ENCODE measurements around the gene ACYP1. TPM values are rescaled to one million over a fixed set of nuclear protein-coding genes. Genes with fewer than 3 reads are reported as not detected.
A peak's percentile ranks its signal among the peaks of the same experiment; 100 is the strongest.

ACYP1 gene
- total RNA-seq, 1 donor from 2014 or later = 66.1 TPM

- no peak for DNase-seq (ENCODE audit: low read depth)
- TF ChIP-seq, protein P1, sequence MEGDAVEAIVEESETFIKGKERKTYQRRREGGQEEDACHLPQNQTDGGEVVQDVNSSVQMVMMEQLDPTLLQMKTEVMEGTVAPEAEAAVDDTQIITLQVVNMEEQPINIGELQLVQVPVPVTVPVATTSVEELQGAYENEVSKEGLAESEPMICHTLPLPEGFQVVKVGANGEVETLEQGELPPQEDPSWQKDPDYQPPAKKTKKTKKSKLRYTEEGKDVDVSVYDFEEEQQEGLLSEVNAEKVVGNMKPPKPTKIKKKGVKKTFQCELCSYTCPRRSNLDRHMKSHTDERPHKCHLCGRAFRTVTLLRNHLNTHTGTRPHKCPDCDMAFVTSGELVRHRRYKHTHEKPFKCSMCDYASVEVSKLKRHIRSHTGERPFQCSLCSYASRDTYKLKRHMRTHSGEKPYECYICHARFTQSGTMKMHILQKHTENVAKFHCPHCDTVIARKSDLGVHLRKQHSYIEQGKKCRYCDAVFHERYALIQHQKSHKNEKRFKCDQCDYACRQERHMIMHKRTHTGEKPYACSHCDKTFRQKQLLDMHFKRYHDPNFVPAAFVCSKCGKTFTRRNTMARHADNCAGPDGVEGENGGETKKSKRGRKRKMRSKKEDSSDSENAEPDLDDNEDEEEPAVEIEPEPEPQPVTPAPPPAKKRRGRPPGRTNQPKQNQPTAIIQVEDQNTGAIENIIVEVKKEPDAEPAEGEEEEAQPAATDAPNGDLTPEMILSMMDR (conservative IDR thresholded peaks at IDR 0.05; ENCODE audit: low read depth, low read length) = no peak
- H3K4me3 ChIP-seq (ENCODE audit: low read depth, low read length) = no peak overlapping the region
Observed at GRCh38 chr14:75025876-75026275, 37.9 kb downstream of the ACYP1 start.

DNA sequence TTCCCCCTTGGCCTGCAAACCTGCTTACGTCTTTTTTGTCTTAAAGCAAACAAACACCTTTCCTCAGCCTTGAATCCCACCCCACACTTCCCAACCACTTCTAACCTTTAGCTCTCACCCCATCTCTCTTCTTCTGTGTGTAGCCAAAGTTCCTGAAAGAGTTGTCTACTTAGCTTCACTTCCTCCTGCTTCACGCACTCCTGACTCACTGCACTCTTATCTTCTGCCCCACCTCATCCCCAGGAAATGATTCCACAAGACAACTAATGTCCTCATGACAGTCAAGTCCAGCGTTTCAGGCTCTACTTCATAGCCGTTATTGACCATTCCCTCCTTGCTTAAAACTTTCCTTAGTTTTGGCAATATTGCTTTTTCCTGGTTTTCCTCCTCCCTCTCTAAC lies 38.7 kb downstream of the ACYP1 start:
- TF ChIP-seq, protein P1 (conservative IDR thresholded peaks at IDR 0.05; ENCODE audit: low read depth, low read length) = no peak
- H3K4me3 ChIP-seq (ENCODE audit: low read depth, low read length) = no peak overlapping the region
- DNase-seq (ENCODE audit: low read depth) = no peak

- TF ChIP-seq, protein P1 (conservative IDR thresholded peaks at IDR 0.05; ENCODE audit: low read depth, low read length) = no peak
- no peak overlapping the region for H3K4me3 ChIP-seq (ENCODE audit: low read depth, low read length)
- no peak for DNase-seq (ENCODE audit: low read depth)
Observed at GRCh38 chr14:75023108-75023507, 40.7 kb downstream of the ACYP1 start.

DNA sequence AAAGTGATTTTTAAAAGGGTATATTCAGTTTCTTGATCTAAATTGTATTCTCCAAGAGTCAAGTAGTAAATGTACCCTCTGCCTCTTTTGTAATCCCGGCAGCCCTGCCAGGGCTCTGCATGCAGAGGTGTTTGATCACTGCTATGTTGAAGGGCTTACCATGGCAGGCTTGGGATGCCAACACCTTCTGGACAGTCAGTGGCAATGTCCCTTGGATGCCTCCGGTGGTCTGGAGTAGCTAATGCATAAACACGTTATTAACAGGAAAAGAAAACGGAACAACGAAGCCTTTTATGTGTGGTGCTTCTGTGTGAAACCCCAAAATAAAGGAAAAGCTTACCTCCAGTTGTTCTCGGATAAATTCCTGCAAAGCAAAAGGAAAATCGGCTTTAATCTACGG lies 41.2 kb downstream of the ACYP1 start:
- no peak overlapping the region for H3K4me3 ChIP-seq (ENCODE audit: low read depth, low read length)
- TF ChIP-seq, protein P1 (conservative IDR thresholded peaks at IDR 0.05; ENCODE audit: low read depth, low read length) = peak; percentile 43
- DNase-seq (ENCODE audit: low read depth) = no peak

DNA sequence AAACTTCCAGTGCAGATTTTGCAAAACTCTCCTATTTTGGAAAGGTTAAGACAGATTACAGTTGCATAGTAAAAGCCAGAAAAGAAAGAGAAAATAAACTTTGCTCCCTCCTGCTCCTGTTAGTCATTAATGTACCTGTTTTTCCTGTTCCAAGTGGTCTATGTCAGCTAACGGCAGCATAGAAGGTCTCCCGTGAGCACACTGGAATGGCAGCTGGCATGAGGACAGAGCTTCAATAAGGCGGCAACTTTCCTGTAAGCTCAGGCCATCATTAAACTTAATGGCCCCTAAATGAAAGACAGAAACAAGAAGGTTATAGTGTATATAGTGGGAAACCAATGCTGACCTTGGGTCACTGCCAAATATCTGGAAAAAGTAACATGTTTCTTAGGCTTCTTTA lies 45.1 kb downstream of the ACYP1 start:
- H3K4me3 ChIP-seq (ENCODE audit: low read depth, low read length) = no peak overlapping the region
- TF ChIP-seq, protein P1 (conservative IDR thresholded peaks at IDR 0.05; ENCODE audit: low read depth, low read length) = no peak
- DNase-seq (ENCODE audit: low read depth) = no peak

DNA sequence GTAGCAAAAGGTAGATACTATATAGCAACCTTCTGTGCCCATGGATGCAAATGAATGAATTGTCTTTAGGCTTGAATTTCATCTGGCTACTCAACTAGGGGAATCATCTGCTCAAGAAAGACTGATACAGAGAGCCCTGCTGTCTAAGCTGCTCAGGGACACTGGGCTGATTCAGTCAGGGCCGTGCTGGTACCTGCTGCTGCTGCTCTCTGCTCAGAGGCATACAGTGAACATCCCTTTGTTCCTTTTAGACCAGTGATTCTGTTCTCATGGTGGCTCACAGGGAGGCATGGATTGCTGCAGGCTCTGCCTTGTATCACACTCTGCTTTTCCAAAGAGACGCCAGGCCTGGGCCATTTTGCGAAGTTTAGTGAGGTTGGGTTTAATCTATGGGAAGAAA lies 47.0 kb downstream of the ACYP1 start:
- DNase-seq (ENCODE audit: low read depth) = no peak
- H3K4me3 ChIP-seq (ENCODE audit: low read depth, low read length) = no peak overlapping the region
- TF ChIP-seq, protein P1 (conservative IDR thresholded peaks at IDR 0.05; ENCODE audit: low read depth, low read length) = no peak

DNA sequence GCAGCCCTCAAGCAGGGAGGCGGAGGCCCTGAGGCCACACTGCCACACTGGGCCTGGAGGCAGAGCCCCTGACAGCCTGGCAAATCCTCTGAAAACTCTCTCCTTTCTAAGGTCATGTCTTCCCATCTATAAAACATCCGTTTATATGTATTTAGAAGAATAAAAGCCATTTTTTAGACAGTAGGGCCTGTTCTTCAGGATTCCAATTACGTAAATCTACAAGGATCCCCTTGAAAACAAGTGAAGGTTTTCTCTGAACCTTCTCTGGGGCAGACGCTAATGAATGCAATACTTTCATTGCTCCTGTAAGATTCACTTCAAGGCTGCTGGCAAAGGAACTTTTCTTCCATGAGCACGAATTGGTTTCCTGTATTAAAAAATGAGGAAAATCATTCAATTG lies 48.3 kb downstream of the ACYP1 start:
- TF ChIP-seq, protein P1 (conservative IDR thresholded peaks at IDR 0.05; ENCODE audit: low read depth, low read length) = no peak
- no peak for DNase-seq (ENCODE audit: low read depth)
- no peak overlapping the region for H3K4me3 ChIP-seq (ENCODE audit: low read depth, low read length)
